Sigmoid colon (tissue), 4 donors: ENCODE results near the gene TMC2.

Source experiments
- EP300 ChIP-seq, 4 donors: sonication (generic); formaldehyde crosslinking; IDR thresholded peaks; one replicate each; pipeline ENCODE4 v1.6.1; 2017; ENCODE audit warnings: antibody characterized with exemption in 4 of 4
- POLR2A ChIP-seq, 2 donors: fragments of 450-650 bp; IDR thresholded peaks; one replicate each; pipeline ENCODE4 v1.6.1; 2016; ENCODE audit warnings: antibody characterized with exemption in 2 of 2, mild to moderate bottlenecking in 2 of 2, moderate library complexity in 2 of 2
- TF ChIP-seq, protein P1 (sequence below), 4 experiments: fragments of 450-650 bp in 3 of 4; fragments of 200-600 bp in 1 of 4; IDR thresholded peaks; one replicate each; pipeline ENCODE4 v1.5.1; 2016 to 2019; ENCODE audit warnings: antibody characterized with exemption in 4 of 4, mild to moderate bottlenecking in 3 of 4, moderate library complexity in 2 of 4

DNA sequence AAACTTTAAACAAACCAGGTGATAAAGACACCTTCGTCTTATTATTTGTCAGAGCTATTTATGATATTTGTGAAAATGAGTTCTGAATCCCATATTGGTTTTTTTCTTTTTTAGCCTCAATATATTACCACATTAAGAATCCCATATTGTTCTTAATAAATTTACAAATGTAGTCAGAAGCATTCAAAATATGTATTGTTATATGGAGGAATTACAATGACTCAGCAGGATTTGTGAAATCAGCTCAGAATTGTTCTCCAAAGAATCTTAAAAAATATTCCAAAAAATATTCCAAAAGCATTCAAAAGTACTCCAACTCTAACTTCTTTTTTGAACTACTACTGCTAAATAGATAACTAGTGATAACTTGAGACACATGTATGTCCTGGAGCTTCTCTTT is 21.2 kb upstream of the TMC2 start:
- TF ChIP-seq, protein P1, sequence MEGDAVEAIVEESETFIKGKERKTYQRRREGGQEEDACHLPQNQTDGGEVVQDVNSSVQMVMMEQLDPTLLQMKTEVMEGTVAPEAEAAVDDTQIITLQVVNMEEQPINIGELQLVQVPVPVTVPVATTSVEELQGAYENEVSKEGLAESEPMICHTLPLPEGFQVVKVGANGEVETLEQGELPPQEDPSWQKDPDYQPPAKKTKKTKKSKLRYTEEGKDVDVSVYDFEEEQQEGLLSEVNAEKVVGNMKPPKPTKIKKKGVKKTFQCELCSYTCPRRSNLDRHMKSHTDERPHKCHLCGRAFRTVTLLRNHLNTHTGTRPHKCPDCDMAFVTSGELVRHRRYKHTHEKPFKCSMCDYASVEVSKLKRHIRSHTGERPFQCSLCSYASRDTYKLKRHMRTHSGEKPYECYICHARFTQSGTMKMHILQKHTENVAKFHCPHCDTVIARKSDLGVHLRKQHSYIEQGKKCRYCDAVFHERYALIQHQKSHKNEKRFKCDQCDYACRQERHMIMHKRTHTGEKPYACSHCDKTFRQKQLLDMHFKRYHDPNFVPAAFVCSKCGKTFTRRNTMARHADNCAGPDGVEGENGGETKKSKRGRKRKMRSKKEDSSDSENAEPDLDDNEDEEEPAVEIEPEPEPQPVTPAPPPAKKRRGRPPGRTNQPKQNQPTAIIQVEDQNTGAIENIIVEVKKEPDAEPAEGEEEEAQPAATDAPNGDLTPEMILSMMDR (IDR thresholded peaks at IDR 0.05): no peak
- TF ChIP-seq POLR2A (IDR thresholded peaks at IDR 0.05) (no peak), EP300 (IDR thresholded peaks at IDR 0.05) (no peak)
